Measurements from ENCODE around the gene EPX. TPM values are rescaled to one million over a fixed set of nuclear protein-coding genes. Genes with fewer than 3 reads are reported as not detected.

Gene EPX
- total RNA-seq, 1 donor from 2014 or later: not detected

GRCh38 chr17:58219789-58220183, 27.3 kb downstream of the EPX start:
- Mint-ChIP-seq H3K27me3 (peaks cover 17% of the 10 kb centered on the region), H3K36me3 (ENCODE audit: low read depth) (no peaks in the 10 kb centered on the region), H3K4me3 (peak overlapping the region; percentile 90), H3K9me3 (no peaks in the 10 kb centered on the region), H3K27ac (peak overlapping the region; percentile 94), H3K4me1 (peaks cover 26% of the 10 kb centered on the region)
- intact Hi-C loops (cut with micrococcal nuclease): loop anchor here (5.0 kb wide), 1 partner anchor 133 kb away; the partner anchor contains the start of gene SUPT4H1
- no peak for DNase-seq

GRCh38 chr17:58224315-58224714, 31.8 kb downstream of the EPX start:
- peaks cover 37% of the 10 kb centered on the region for H3K27me3 Mint-ChIP-seq
- no peak for DNase-seq
- no peaks in the 10 kb centered on the region for H3K9me3 Mint-ChIP-seq
- intact Hi-C loops (cut with micrococcal nuclease): no loop called here
- no peaks in the 10 kb centered on the region for H3K36me3 Mint-ChIP-seq (ENCODE audit: low read depth)
- no peak overlapping the region for H3K27ac Mint-ChIP-seq
- H3K4me1 Mint-ChIP-seq: peaks cover 12% of the 10 kb centered on the region
- H3K4me3 Mint-ChIP-seq: no peak overlapping the region

GRCh38 chr17:58227733-58228132, 35.2 kb downstream of the EPX start:
- peaks cover 10% of the 10 kb centered on the region for H3K4me1 Mint-ChIP-seq
- H3K36me3 Mint-ChIP-seq (ENCODE audit: low read depth): no peaks in the 10 kb centered on the region
- intact Hi-C loops (cut with micrococcal nuclease): no loop called here
- no peak for DNase-seq
- no peaks in the 10 kb centered on the region for H3K9me3 Mint-ChIP-seq
- peaks cover 47% of the 10 kb centered on the region for H3K27me3 Mint-ChIP-seq
- H3K4me3 Mint-ChIP-seq: no peak overlapping the region
- no peak overlapping the region for H3K27ac Mint-ChIP-seq

- Mint-ChIP-seq H3K27me3 (peaks cover 46% of the 10 kb centered on the region), H3K36me3 (ENCODE audit: low read depth) (no peaks in the 10 kb centered on the region), H3K4me3 (no peak overlapping the region), H3K27ac (no peak overlapping the region), H3K4me1 (peaks cover 13% of the 10 kb centered on the region), H3K9me3 (no peaks in the 10 kb centered on the region)
- intact Hi-C loops (cut with micrococcal nuclease): no loop called here
- DNase-seq: no peak
Observed at GRCh38 chr17:58228679-58229078, 36.2 kb downstream of the EPX start.

GRCh38 chr17:58229384-58229783, 36.9 kb downstream of the EPX start:
- DNase-seq: no peak
- intact Hi-C loops (cut with micrococcal nuclease): no loop called here
- Mint-ChIP-seq H3K4me1 (peaks cover 10% of the 10 kb centered on the region), H3K36me3 (ENCODE audit: low read depth) (no peaks in the 10 kb centered on the region), H3K9me3 (no peaks in the 10 kb centered on the region), H3K27me3 (peaks cover 45% of the 10 kb centered on the region), H3K27ac (no peak overlapping the region), H3K4me3 (no peak overlapping the region)

- peaks cover 46% of the 10 kb centered on the region for H3K27me3 Mint-ChIP-seq
- no peaks in the 10 kb centered on the region for H3K9me3 Mint-ChIP-seq
- no peak for DNase-seq
- intact Hi-C loops (cut with micrococcal nuclease): no loop called here
- H3K4me1 Mint-ChIP-seq: peaks cover 7% of the 10 kb centered on the region
- no peaks in the 10 kb centered on the region for H3K36me3 Mint-ChIP-seq (ENCODE audit: low read depth)
- H3K4me3 Mint-ChIP-seq: no peak overlapping the region
- H3K27ac Mint-ChIP-seq: no peak overlapping the region
Observed at GRCh38 chr17:58229881-58230280, 37.4 kb downstream of the EPX start.

GRCh38 chr17:58231641-58232040, 39.1 kb downstream of the EPX start:
- Mint-ChIP-seq H3K27me3 (peaks cover 55% of the 10 kb centered on the region), H3K4me3 (no peak overlapping the region), H3K27ac (peak overlapping the region; percentile 27), H3K9me3 (no peaks in the 10 kb centered on the region), H3K36me3 (ENCODE audit: low read depth) (no peaks in the 10 kb centered on the region), H3K4me1 (peaks cover 7% of the 10 kb centered on the region)
- intact Hi-C loops (cut with micrococcal nuclease): no loop called here
- no peak for DNase-seq

- no peak for DNase-seq
- no peak overlapping the region for H3K27ac Mint-ChIP-seq
- no peaks in the 10 kb centered on the region for H3K36me3 Mint-ChIP-seq (ENCODE audit: low read depth)
- peaks cover 7% of the 10 kb centered on the region for H3K4me1 Mint-ChIP-seq
- intact Hi-C loops (cut with micrococcal nuclease): no loop called here
- H3K27me3 Mint-ChIP-seq: peaks cover 56% of the 10 kb centered on the region
- H3K4me3 Mint-ChIP-seq: no peak overlapping the region
- H3K9me3 Mint-ChIP-seq: no peaks in the 10 kb centered on the region
Observed at GRCh38 chr17:58232707-58233156, 40.2 kb downstream of the EPX start.

GRCh38 chr17:58233543-58233942, 41.0 kb downstream of the EPX start:
- H3K36me3 Mint-ChIP-seq (ENCODE audit: low read depth): no peaks in the 10 kb centered on the region
- peaks cover 52% of the 10 kb centered on the region for H3K27me3 Mint-ChIP-seq
- H3K4me3 Mint-ChIP-seq: no peak overlapping the region
- no peak for DNase-seq
- H3K27ac Mint-ChIP-seq: no peak overlapping the region
- H3K4me1 Mint-ChIP-seq: peaks cover 7% of the 10 kb centered on the region
- no peaks in the 10 kb centered on the region for H3K9me3 Mint-ChIP-seq
- intact Hi-C loops (cut with micrococcal nuclease): no loop called here

- Mint-ChIP-seq H3K27me3 (peaks cover 54% of the 10 kb centered on the region), H3K4me3 (no peak overlapping the region), H3K36me3 (ENCODE audit: low read depth) (no peaks in the 10 kb centered on the region)
Observed at GRCh38 chr17:58234512-58234911, 42.0 kb downstream of the EPX start.

GRCh38 chr17:58235821-58236220, 43.3 kb downstream of the EPX start:
- Mint-ChIP-seq H3K27me3 (peaks cover 58% of the 10 kb centered on the region), H3K4me3 (no peak overlapping the region), H3K36me3 (ENCODE audit: low read depth) (no peaks in the 10 kb centered on the region), H3K9me3 (no peaks in the 10 kb centered on the region), H3K27ac (no peak overlapping the region), H3K4me1 (peaks cover 7% of the 10 kb centered on the region)
- intact Hi-C loops (cut with micrococcal nuclease): no loop called here
- no peak for DNase-seq

More at GRCh38 chr17:58234512-58234911, 42.0 kb downstream of the EPX start:
- DNase-seq: no peak
- intact Hi-C loops (cut with micrococcal nuclease): no loop called here
- H3K4me1 Mint-ChIP-seq: peaks cover 7% of the 10 kb centered on the region
- no peak overlapping the region for H3K27ac Mint-ChIP-seq
- no peaks in the 10 kb centered on the region for H3K9me3 Mint-ChIP-seq

- peaks cover 7% of the 10 kb centered on the region for H3K4me1 Mint-ChIP-seq
- intact Hi-C loops (cut with micrococcal nuclease): no loop called here
- peaks cover 60% of the 10 kb centered on the region for H3K27me3 Mint-ChIP-seq
- H3K27ac Mint-ChIP-seq: no peak overlapping the region
- H3K4me3 Mint-ChIP-seq: no peak overlapping the region
- no peaks in the 10 kb centered on the region for H3K9me3 Mint-ChIP-seq
- H3K36me3 Mint-ChIP-seq (ENCODE audit: low read depth): no peaks in the 10 kb centered on the region
- no peak for DNase-seq
Observed at GRCh38 chr17:58236394-58236793, 43.9 kb downstream of the EPX start.

- no peak within 1 kb of the TSS for H3K4me3 Mint-ChIP-seq
- H3K27ac Mint-ChIP-seq: no peak within 1 kb of the TSS
- intact Hi-C loops (cut with micrococcal nuclease): no loop called here
- H3K4me1 Mint-ChIP-seq: no peaks in the 10 kb centered on the region
- peaks cover 61% of the 10 kb centered on the region for H3K27me3 Mint-ChIP-seq
- no peak for DNase-seq
- H3K9me3 Mint-ChIP-seq: no peaks in the 10 kb centered on the region
- H3K36me3 Mint-ChIP-seq (ENCODE audit: low read depth): no peaks in the 10 kb centered on the region
Observed at GRCh38 chr17:58238147-58238634, 45.7 kb downstream of the EPX start, which contains the start of gene LPO. TSS of gene LPO (plus strand) at chr17:58238584. CDS start at chr17:58242980, 4,396 bp downstream.

GRCh38 chr17:58239987-58240386, 47.5 kb downstream of the EPX start:
- no peak for DNase-seq
- Mint-ChIP-seq H3K4me3 (no peak overlapping the region), H3K9me3 (no peaks in the 10 kb centered on the region), H3K36me3 (ENCODE audit: low read depth) (no peaks in the 10 kb centered on the region), H3K27me3 (peaks cover 63% of the 10 kb centered on the region), H3K27ac (no peak overlapping the region), H3K4me1 (no peaks in the 10 kb centered on the region)
- intact Hi-C loops (cut with micrococcal nuclease): no loop called here

- no peak overlapping the region for H3K27ac Mint-ChIP-seq
- peaks cover 57% of the 10 kb centered on the region for H3K27me3 Mint-ChIP-seq
- intact Hi-C loops (cut with micrococcal nuclease): no loop called here
- H3K4me1 Mint-ChIP-seq: no peaks in the 10 kb centered on the region
- no peaks in the 10 kb centered on the region for H3K36me3 Mint-ChIP-seq (ENCODE audit: low read depth)
- no peak for DNase-seq
- H3K9me3 Mint-ChIP-seq: no peaks in the 10 kb centered on the region
- H3K4me3 Mint-ChIP-seq: no peak overlapping the region
Observed at GRCh38 chr17:58242171-58242784, 49.8 kb downstream of the EPX start.

Data from activated CD4-positive, alpha-beta T cell treated with anti-CD3 and anti-CD28 coated beads, Interleukin-2, amount 10 ng/mL, durations not matched to agents 24 days and 14 days (primary cell).